Measurements from ENCODE around the gene SP1. TPM values are rescaled to one million over a fixed set of nuclear protein-coding genes. Genes with fewer than 3 reads are reported as not detected.
"Not testable (repeated sequence)": the region's sequence is repeated elsewhere in the genome, so short reads cannot be mapped to it uniquely, and the experiment has no call there.

Gene SP1
- total RNA-seq, 1 experiment from 2014 or later, result 72.9 TPM

DNA sequence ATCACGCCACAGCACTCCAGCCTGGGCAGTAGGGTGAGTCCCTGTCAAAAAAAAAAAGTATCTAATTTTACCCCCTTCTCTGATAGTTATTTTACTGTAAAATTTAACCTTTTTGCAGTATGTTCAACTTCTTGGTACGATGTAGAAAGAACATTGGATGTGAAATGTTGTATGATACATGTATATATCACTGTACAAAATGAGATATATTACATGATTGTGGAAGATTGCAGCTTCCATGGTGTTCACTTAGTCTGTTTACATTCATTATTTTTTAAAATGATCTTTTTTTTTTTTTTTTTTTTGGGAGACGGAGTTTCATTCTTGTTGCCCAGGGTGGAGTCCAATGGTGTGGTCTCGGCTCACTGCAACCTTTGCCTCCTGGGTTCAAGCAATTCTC is 9.0 kb downstream of the SP1 start:
- Mint-ChIP-seq H3K9me3 (ENCODE audit: unreplicated experiment) (no peaks in the 10 kb centered on the region), H3K36me3 (ENCODE audit: insufficient read depth, unreplicated experiment) (peaks cover 71% of the 10 kb centered on the region), H3K27me3 (ENCODE audit: insufficient read depth, unreplicated experiment) (no peaks in the 10 kb centered on the region), H3K4me1 (ENCODE audit: insufficient read depth, unreplicated experiment) (peaks cover 28% of the 10 kb centered on the region), H3K27ac (ENCODE audit: low read depth, unreplicated experiment) (no peak overlapping the region), H3K4me3 (ENCODE audit: unreplicated experiment) (peak overlapping the region; percentile 30)
- BruUV-seq (replicated peaks), result no TSS peak
- CTCF ChIA-PET, result interaction anchor here (1.5 kb wide), 1 partner anchor 32 kb away, joined by 13 read pairs; no protein-coding TSS in a partner anchor
- intact Hi-C loops (cut with micrococcal nuclease), result no loop called here
- POLR2A ChIA-PET, result interaction anchor here (1.0 to 1.9 kb wide), 2 partner anchors 36 to 323 kb away, joined by 3 to 5 read pairs; no protein-coding TSS in a partner anchor
- TF ChIP-seq CTCF (IDR thresholded peaks at IDR 0.05; ENCODE audit: unreplicated experiment), result no peak
- no peak for DNase-seq (ENCODE audit: unreplicated experiment)

- TF ChIP-seq CTCF (IDR thresholded peaks at IDR 0.05; ENCODE audit: unreplicated experiment), result no peak
- peaks cover 63% of the 10 kb centered on the region for H3K36me3 Mint-ChIP-seq (ENCODE audit: insufficient read depth, unreplicated experiment)
- no peak overlapping the region for H3K27ac Mint-ChIP-seq (ENCODE audit: low read depth, unreplicated experiment)
- peaks cover 28% of the 10 kb centered on the region for H3K4me1 Mint-ChIP-seq (ENCODE audit: insufficient read depth, unreplicated experiment)
- ChIA-PET POLR2A (interaction anchor here (0.7 to 1.9 kb wide), 5 partner anchors 9 to 210 kb away, joined by 3 to 5 read pairs (median 3); partner anchors contain the start of gene TARBP2), CTCF (interaction anchor here (1.0 to 1.2 kb wide), 2 partner anchors 9 to 32 kb away, joined by 4 to 6 read pairs; no protein-coding TSS in a partner anchor)
- DNase-seq (ENCODE audit: unreplicated experiment), result no peak
- intact Hi-C loops (cut with micrococcal nuclease), result no loop called here
- H3K9me3 Mint-ChIP-seq (ENCODE audit: unreplicated experiment), result no peaks in the 10 kb centered on the region
- no TSS peak for BruUV-seq (replicated peaks)
- no peaks in the 10 kb centered on the region for H3K27me3 Mint-ChIP-seq (ENCODE audit: insufficient read depth, unreplicated experiment)
- H3K4me3 Mint-ChIP-seq (ENCODE audit: unreplicated experiment), result no peak overlapping the region
Observed at GRCh38 chr12:53389702-53390101, 9.7 kb downstream of the SP1 start.

GRCh38 chr12:53391724-53392123 is 11.7 kb downstream of the SP1 start:
- Mint-ChIP-seq H3K9me3 (ENCODE audit: unreplicated experiment) (no peaks in the 10 kb centered on the region), H3K4me1 (ENCODE audit: insufficient read depth, unreplicated experiment) (peaks cover 23% of the 10 kb centered on the region), H3K27me3 (ENCODE audit: insufficient read depth, unreplicated experiment) (no peaks in the 10 kb centered on the region), H3K4me3 (ENCODE audit: unreplicated experiment) (no peak overlapping the region), H3K27ac (ENCODE audit: low read depth, unreplicated experiment) (no peak overlapping the region), H3K36me3 (ENCODE audit: insufficient read depth, unreplicated experiment) (peaks cover 43% of the 10 kb centered on the region)
- intact Hi-C loops (cut with micrococcal nuclease), result no loop called here
- no TSS peak for BruUV-seq (replicated peaks)
- ChIA-PET CTCF (interaction anchor here (0.6 to 1.0 kb wide), 3 partner anchors 25 to 40 kb away, joined by 3 to 4 read pairs (median 3); no protein-coding TSS in a partner anchor), POLR2A (interaction anchor here (0.8 to 1.0 kb wide), 2 partner anchors 10 to 13 kb away, joined by 3 read pairs; no protein-coding TSS in a partner anchor)
- TF ChIP-seq CTCF (IDR thresholded peaks at IDR 0.05; ENCODE audit: unreplicated experiment), result no peak
- no peak for DNase-seq (ENCODE audit: unreplicated experiment)

DNA sequence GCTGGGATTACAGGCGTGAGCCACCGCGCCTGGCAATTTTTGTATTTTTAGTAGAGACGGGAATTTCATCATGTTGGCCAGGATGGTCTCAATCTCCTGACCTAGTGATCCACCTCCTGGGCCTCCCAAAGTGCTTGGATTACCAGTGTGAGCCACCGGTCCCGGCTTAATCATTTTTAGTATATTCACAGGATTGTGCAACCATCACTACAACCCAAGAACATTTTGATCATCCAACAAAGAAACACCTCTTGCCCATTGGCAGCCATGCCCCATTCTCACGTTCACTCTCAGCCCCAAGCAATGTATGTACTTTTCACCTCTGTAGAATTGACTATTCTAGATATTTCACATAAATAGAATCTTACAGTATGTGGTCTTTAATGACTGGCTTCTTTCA is 19.9 kb downstream of the SP1 start:
- DNase-seq (ENCODE audit: unreplicated experiment), result peak; percentile 54
- no peaks in the 10 kb centered on the region for H3K27me3 Mint-ChIP-seq (ENCODE audit: insufficient read depth, unreplicated experiment)
- POLR2A ChIA-PET, result interaction anchor here (0.5 to 1.3 kb wide), 3 partner anchors 10 to 101 kb away, joined by 3 to 4 read pairs (median 3); partner anchors contain the start of gene TARBP2
- intact Hi-C loops (cut with micrococcal nuclease), result no loop called here
- H3K4me1 Mint-ChIP-seq (ENCODE audit: insufficient read depth, unreplicated experiment), result peaks cover 6% of the 10 kb centered on the region
- TF ChIP-seq CTCF (IDR thresholded peaks at IDR 0.05; ENCODE audit: unreplicated experiment), result no peak
- no peaks in the 10 kb centered on the region for H3K9me3 Mint-ChIP-seq (ENCODE audit: unreplicated experiment)
- CTCF ChIA-PET, result interaction anchor here (0.6 to 1.0 kb wide), 3 partner anchors 45 to 329 kb away, joined by 3 to 5 read pairs (median 3); no protein-coding TSS in a partner anchor
- no TSS peak for BruUV-seq (replicated peaks)
- H3K36me3 Mint-ChIP-seq (ENCODE audit: insufficient read depth, unreplicated experiment), result peaks cover 61% of the 10 kb centered on the region
- peak overlapping the region; percentile 31 for H3K27ac Mint-ChIP-seq (ENCODE audit: low read depth, unreplicated experiment)
- no peak overlapping the region for H3K4me3 Mint-ChIP-seq (ENCODE audit: unreplicated experiment)

DNA sequence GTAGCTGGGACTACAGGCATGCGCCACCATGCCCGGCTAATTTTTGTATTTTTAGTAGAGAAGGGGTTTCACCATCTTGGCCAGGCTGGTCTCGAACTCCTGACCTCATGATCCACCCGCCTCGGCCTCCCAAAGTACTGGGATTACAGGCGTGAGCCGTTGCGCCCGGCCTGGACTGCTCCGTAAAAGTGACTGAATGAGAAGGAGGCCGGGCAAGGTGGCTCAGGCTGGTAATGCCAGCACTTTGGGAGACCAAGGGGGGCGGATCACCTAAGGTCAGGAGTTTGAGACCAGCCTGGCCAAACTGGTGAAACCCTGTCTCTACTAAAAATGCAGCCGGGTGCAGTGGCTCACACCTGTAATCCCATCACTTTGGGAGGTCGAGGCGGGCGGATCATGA is 22.4 kb downstream of the SP1 start:
- intact Hi-C loops (cut with micrococcal nuclease); DNase-seq (ENCODE audit: unreplicated experiment); H3K27ac Mint-ChIP-seq (ENCODE audit: low read depth, unreplicated experiment); BruUV-seq (replicated peaks); POLR2A ChIA-PET; H3K9me3 Mint-ChIP-seq (ENCODE audit: unreplicated experiment); H3K4me1 Mint-ChIP-seq (ENCODE audit: insufficient read depth, unreplicated experiment); H3K4me3 Mint-ChIP-seq (ENCODE audit: unreplicated experiment); H3K27me3 Mint-ChIP-seq (ENCODE audit: insufficient read depth, unreplicated experiment): not testable (repeated sequence)
- CTCF ChIA-PET, result interaction anchor here (1.3 to 1.7 kb wide), 3 partner anchors 19 to 79 kb away, joined by 3 to 6 read pairs (median 4); no protein-coding TSS in a partner anchor
- peaks cover 73% of the 10 kb centered on the region for H3K36me3 Mint-ChIP-seq (ENCODE audit: insufficient read depth, unreplicated experiment)
